K562 (cell line): Measurements from ENCODE around the gene SLC49A3.

Experiments used
- BCLAF1 ChIP-seq, 2 experiments: fragments of 450-650 bp in 1 of 2; IDR thresholded peaks; 2 replicates each; pipeline ENCODE4 v1.6.1; 2011 to 2017; ENCODE audit warnings: low read depth in 2 of 2, antibody characterized with exemption in 1 of 2, borderline replicate concordance in 1 of 2, low read length in 1 of 2, mild to moderate bottlenecking in 1 of 2, mixed read lengths in 1 of 2; ENCODE audit not compliant: control insufficient read depth in 1 of 2
- CREM ChIP-seq: IDR thresholded peaks from 2 replicates; pipeline ENCODE4 v1.6.1; 2014; ENCODE audit warnings: antibody characterized with exemption, low read depth
- CTCF ChIP-seq, 3 experiments: IDR thresholded peaks in 2 of 3; conservative IDR thresholded peaks in 1 of 3; 2 replicates each; pipeline ENCODE4 v1.5.1; 2011 to 2012; ENCODE audit warnings: low read length in 3 of 3, mild to moderate bottlenecking in 3 of 3, control low read depth in 2 of 3, improper control_type of control experiment in 1 of 3, inconsistent platforms in 1 of 3, low read depth in 1 of 3, mixed read lengths in 1 of 3, moderate library complexity in 1 of 3; ENCODE audit not compliant: insufficient read depth in 2 of 3
- E2F6 ChIP-seq, 2 experiments: IDR thresholded peaks; 2 replicates each; pipeline ENCODE4 v1.6.1; 2011; ENCODE audit warnings: borderline replicate concordance in 1 of 2, control low read depth in 1 of 2, low read depth in 1 of 2, low read length in 1 of 2, mild to moderate bottlenecking in 1 of 2, mixed read lengths in 1 of 2, moderate library complexity in 1 of 2; ENCODE audit not compliant: insufficient read depth in 1 of 2, insufficient read length in 1 of 2, poor library complexity in 1 of 2, severe bottlenecking in 1 of 2; ENCODE audit errors: extremely low read depth in 1 of 2
- RAD21 ChIP-seq, 2 experiments: fragments of 250-450 bp in 1 of 2; fragments of 450-650 bp in 1 of 2; sonication (Bioruptor Pico) in 1 of 2; formaldehyde crosslinking in 1 of 2; IDR thresholded peaks in 1 of 2; conservative IDR thresholded peaks in 1 of 2; 2 replicates each; pipeline versions ENCODE4 v1.4.0 to v1.8.0; 2020 to 2022; ENCODE audit warnings: mild to moderate bottlenecking in 2 of 2, moderate library complexity in 1 of 2
- SPI1 ChIP-seq: IDR thresholded peaks from 2 replicates; pipeline ENCODE4 v1.6.1; 2011; ENCODE audit warnings: low read depth, low read length, control low read depth, borderline replicate concordance
- TF ChIP-seq, protein P1 (sequence below), 2 experiments: fragments of 450-650 bp in 1 of 2; sonication (generic) in 1 of 2; formaldehyde crosslinking; conservative IDR thresholded peaks; 2 replicates each; pipeline versions ENCODE4 v1.4.0 to v1.8.1; 2020 to 2022; ENCODE audit warnings: mild to moderate bottlenecking in 1 of 2, missing genetic modification reagents in 1 of 2
- TF ChIP-seq, protein P2 (sequence below): sonication (generic); formaldehyde crosslinking; IDR thresholded peaks from 2 replicates; pipeline ENCODE4 v1.8.1; 2022; ENCODE audit warnings: missing genetic modification reagents

DNA sequence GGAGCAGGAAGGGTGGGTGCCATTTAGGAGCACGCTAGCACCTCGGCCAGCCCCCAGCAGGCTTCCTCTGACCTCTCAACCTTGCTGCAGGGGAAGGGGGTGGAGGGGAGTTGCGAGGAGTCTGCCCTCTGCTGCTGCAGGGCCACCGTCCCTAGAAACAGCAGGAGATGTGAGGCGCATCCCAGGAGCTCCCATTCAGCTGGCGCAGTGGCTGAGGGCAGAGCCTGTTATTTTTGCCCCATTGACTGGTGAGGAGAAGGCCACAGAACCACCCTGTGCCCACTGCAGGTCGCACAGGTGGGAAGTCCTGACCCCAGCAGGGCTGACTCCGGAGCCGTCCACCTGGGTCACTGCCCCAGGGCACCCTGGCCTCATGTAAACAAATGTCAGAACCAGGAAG lies 55.5 kb downstream of the SLC49A3 start:
- TF ChIP-seq RAD21 (CRISPR knock-in tag; conservative IDR thresholded peaks at IDR 0.05 in 1 of 2, IDR thresholded peaks at IDR 0.05 in 1 of 2) (no peak), CREM (no peak), BCLAF1 (IDR thresholded peaks at IDR 0.05; ENCODE audit: borderline replicate concordance in 1 of 2, control insufficient read depth in 1 of 2, low read depth in 2 of 2, low read length in 1 of 2) (no peak), CTCF (IDR thresholded peaks at IDR 0.05 in 2 of 3, conservative IDR thresholded peaks at IDR 0.05 in 1 of 3; ENCODE audit: insufficient read depth in 2 of 3, low read depth in 1 of 3, low read length in 3 of 3) (no peak), SPI1 (no peak), E2F6 (IDR thresholded peaks at IDR 0.05; ENCODE audit: borderline replicate concordance in 1 of 2, extremely low read depth in 1 of 2, insufficient read depth in 1 of 2, insufficient read length in 1 of 2, low read depth in 1 of 2, low read length in 1 of 2, poor library complexity in 1 of 2, severe bottlenecking in 1 of 2) (no peak)
- TF ChIP-seq, protein P1, sequence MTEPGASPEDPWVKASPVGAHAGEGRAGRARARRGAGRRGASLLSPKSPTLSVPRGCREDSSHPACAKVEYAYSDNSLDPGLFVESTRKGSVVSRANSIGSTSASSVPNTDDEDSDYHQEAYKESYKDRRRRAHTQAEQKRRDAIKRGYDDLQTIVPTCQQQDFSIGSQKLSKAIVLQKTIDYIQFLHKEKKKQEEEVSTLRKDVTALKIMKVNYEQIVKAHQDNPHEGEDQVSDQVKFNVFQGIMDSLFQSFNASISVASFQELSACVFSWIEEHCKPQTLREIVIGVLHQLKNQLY (CRISPR knock-in tag; conservative IDR thresholded peaks at IDR 0.05), result no peak
- TF ChIP-seq, protein P2, sequence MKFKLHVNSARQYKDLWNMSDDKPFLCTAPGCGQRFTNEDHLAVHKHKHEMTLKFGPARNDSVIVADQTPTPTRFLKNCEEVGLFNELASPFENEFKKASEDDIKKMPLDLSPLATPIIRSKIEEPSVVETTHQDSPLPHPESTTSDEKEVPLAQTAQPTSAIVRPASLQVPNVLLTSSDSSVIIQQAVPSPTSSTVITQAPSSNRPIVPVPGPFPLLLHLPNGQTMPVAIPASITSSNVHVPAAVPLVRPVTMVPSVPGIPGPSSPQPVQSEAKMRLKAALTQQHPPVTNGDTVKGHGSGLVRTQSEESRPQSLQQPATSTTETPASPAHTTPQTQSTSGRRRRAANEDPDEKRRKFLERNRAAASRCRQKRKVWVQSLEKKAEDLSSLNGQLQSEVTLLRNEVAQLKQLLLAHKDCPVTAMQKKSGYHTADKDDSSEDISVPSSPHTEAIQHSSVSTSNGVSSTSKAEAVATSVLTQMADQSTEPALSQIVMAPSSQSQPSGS (CRISPR knock-in tag), result no peak
